Activated gamma-delta T cell (primary cell): ENCODE data around the gene CRPPA.
"Not testable (repeated sequence)": the region's sequence is repeated elsewhere in the genome, so short reads cannot be mapped to it uniquely, and the experiment has no call there.

Experiments used
- DNase-seq: peaks from one replicate; lab custom pipeline; 2025; lab: John Stamatoyannopoulos, UW
- total RNA-seq, 2 donors: gene quantifications; one replicate each; lab custom pipeline; 2026; lab: John Stamatoyannopoulos, UW

Gene CRPPA
- total RNA-seq = 1.3 to 1.7 reads per million in 2 donors

DNA sequence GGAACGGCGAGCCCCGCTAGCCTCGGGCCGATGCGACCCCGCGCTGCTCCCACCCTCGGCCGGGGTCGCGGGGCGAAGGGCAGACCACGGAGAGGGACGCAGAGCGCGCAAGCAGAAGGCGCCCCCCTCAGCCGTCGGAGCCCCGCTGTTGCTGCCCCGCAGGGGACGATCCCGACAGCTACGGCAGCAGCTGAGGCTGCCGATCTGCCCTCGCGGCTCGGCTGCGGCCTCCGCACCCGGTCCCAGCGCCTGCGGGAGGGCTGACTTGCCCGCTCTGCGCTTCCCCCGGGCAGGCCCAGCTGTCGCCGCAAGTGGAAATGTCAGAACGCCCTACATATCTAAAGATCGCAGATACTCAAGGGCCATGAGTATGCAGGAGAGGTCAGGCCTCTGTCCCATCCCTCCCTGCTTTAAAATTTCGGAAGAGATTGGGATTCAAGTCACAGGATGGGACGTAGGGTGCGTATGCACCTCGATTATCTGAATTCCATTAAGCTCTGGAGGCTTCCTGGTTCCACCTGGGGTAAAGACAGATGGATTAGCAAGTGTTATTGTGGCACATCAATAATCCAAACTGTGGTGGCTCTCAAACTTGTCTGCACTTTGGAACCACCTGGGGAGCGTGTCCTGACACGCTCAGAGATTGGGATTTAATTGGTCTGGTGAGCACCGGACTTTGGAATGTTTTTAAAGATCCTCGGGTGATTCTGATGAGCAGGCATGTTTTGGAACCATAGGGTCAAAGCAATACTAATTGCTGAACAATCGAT, at the start of gene CRPPA:
Gene CRPPA, minus strand, starts transcription at position 206 of the 770 bp plus-strand sequence. CDS start 216 bp downstream, outside the sequence.
- peak; percentile 25 for DNase-seq

DNA sequence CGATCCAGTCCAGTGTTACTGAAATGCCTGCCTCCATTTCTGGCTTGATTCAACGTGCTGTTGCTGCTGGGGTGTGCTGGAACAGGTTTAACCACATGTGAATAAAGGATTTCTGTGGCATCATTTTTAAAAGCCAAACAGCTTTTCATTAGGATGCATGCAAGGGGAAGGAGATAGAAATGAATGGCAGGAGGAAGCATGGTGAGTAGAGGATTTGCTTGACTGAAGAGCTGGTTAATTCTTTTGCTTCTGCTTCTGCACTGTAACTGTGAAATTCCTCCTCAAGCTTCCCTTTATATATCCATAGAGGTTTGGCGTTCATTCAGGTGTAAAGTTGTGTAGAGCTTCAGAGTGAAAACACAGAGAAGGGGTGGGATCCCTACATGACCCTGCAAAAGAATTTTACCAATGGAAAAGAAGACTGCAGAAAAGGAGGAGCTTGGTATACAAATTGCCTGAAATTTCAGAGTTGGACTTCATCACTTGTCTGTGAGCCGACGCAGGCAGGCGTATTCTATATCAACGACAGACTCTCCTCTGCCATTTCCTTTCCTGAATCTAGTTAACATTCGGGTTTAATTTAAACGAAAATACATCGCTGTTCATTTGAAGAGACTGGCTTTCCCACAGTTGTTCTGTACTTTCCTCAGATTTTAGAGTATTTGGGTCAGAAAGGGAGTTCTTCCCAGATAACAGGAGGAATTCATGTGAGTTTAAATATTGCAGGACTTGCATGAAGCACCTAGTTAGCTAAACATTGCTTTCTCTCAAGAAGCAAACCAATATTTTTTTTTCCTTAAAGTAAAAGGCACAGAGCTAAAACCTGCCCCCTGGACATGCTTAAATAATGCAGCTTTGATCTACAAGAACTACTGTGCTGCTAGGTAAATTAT, 44.4 kb upstream of the CRPPA start, which contains the start of gene SOSTDC1:
Gene SOSTDC1, minus strand, starts transcription at position 270 of the 893 bp plus-strand sequence. Its CDS starts 70 bp downstream, at position 200.
- no peak for DNase-seq

DNA sequence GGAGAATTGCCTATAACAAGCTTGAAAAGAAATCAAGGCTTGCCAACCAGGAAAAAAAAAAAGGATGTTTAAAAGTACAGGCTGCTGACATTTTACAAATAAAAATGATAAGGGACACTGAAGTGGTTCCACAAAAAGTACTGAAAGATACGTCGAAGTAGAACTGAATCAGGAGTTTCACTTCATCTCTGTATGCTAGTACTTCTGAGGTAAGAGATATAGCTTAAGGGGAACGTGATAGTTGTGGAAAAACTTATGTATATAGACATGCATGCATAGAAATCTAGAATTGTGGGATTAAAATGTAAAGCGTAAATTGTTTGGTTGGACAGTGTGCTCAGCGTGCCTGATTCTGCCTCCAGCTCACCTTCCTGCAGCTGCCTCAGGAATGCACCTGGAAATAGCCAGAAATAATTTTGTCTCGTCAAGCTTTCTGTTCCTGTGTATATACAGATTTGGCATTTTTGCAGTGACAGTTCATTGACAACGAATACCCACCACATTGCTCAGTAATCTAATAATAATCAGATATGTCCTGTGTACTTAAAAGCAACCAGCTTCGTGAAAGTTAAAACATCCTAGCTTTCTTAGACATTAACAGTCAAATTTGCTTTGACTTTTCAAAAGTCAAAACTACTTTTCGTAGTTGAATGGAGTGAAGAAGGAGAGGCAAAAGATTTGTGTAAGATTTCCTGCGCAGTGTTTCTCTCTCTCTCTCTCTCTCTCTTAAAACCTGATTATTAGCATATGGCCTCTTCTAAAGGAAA, 42.8 kb upstream of the CRPPA start:
- no peak for DNase-seq

DNA sequence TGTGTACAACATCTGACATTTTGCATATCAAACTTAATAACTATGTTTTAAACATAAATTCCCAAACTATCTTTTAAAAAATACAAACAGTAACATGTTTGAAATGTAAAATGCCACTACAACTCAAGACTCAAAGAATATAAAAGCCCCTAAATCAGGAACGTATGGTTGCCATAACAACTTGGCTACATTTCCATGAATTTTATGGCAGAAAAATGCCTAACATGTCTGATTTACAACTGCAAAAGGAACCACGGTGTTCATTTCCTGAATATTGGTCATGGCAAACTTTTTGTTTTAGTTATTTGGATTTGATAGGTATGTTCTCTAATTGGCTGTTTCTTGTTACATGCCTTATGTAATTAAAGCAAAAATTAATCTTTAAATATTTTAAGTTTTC, 42.2 kb upstream of the CRPPA start:
- DNase-seq = no peak

DNA sequence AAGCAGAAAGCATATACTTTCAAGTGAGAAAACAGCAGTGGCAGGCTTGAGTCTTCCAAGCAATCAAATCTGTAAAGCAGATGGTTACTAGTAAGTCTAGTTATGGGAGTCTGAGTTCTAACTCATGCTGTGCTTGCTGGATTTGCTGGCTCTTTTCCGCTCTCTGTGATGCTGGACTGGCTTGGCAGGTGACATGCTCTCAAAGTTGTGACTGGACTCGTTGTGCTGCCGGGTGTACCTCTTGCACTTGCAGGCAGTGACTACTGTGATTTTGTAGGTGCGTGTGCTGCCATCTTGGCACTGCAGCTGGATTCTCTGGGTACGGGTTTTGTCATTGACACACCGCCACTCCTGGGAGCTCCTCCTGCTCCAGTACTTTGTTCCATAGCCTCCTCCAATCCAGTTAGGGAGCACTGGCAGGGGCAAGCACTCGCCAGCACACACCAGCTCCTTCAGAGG, 41.1 kb upstream of the CRPPA start:
- DNase-seq = no peak

DNA sequence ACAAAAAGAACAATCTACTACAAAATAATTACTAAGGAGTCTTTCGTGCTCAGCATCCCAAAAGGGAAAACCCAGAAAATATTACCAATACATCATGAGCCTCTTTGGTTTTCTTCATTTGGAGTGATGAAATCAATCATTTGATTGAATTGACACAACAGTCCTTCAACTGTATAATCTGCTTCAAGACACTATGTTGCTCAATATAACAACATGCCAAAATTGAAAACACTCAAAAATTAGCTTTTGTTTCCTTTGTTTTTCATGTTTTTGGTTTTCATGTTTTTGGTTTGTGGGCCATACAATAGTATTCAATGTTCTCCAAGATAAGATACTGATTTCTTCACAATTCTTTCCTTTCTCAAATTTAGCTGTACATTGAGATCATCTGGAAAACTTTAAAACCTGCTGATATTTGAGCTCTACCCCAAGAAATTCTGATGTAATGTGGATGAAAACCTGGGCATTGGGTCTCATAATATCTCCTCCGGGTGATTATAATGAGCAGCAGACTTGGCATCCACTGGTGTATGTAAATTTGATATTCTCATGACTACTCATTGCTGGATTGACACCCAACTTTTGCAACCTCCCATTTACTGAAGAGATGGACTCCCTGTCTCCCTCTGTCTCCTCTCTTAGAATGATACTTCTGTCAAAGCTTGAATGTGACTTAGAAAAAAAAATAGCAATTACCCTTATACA, 39.6 kb upstream of the CRPPA start:
- no peak for DNase-seq

DNA sequence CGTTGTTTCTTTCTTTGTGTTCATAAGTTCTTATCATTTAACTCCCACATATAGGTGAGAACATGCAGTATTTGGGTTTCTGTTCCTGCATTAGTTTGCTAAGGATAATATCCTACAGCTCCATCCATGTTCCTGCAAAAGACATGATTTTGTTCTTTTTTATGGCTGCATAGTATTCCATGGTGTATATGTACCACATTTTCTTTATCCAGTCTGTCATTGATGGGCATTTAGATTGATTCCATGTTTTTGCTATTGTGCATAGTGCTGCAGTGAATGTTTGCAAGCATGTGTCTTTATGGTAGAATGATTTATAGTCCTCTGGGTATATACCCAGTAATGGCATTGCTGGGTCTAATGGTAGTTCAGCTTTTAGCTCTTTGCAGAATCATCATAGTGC, 35.0 kb upstream of the CRPPA start:
- not testable (repeated sequence) for DNase-seq

DNA sequence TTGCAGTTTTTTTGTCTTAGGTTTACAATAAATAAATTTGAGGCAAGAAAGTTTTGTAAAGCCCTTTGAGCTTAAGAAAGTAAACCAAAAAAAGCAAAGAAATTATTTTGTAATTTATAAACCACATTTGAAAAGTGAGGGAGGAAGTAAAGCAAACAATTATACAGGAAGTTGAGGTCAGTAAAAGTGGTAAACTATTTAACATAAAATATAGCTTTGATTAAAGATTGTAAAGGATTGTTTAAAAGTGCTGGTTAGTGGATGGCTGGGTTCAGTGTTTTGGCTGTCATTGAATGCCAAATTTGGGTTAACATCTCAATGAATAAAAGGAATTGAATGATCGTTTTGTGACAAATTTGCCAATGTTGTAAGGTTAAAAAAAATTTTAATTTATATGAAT, 34.3 kb upstream of the CRPPA start:
- DNase-seq = no peak

DNA sequence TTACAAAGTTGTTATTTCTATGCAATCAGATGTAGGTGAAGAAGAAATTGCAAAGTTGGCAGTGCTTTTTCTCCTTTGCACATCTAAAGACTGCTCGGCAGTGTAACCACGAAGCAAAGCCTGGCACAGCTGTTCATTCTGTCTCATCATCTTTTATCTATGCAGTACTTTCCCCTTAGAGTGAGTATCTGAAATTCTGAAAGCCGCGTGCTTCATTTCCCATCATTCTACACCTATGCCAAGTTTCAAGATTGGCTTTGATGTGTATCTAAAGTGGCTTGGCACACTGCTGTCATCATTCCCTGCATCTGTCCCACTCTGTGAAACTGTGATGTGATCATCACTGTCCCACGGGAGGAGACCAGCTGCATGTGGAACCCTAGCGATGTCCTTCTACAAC, 29.0 kb upstream of the CRPPA start:
- DNase-seq = no peak

DNA sequence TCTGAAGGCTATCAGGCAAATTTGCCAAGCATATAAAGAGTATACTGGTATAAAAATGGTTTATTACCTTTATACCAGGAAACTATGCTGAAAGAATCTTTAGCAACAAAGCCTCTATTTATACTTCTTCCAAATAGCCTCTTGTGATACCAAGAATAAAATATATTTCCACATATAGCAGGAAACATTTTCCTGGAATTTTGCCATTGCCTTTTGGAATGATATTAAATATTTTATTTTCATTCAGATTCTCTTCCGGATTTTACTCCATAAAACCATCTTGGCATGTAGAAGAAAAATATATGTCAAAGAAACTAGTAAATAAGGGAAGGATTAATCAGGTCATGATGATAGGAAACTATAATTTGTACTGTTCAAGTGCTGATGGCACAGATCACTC, 26.5 kb upstream of the CRPPA start:
- no peak for DNase-seq

DNA sequence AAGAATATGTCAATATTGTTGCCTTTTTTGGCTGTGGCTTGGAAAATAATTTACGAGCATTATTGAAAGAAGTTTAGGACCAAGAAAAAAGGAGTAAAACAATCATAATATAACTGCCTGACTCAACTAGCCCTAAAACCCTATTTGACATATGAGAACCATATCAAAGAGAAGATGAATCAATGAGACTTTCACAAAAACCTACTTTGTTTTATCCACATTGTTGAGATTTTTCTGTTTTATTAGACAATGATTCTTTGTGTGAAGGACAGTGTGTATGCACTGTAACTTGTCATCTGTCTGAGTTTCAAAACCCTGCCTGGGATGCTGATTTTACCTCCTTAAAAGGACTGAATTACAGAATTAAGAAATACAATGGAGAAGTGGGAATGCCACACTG, 25.2 kb upstream of the CRPPA start:
- no peak for DNase-seq

DNA sequence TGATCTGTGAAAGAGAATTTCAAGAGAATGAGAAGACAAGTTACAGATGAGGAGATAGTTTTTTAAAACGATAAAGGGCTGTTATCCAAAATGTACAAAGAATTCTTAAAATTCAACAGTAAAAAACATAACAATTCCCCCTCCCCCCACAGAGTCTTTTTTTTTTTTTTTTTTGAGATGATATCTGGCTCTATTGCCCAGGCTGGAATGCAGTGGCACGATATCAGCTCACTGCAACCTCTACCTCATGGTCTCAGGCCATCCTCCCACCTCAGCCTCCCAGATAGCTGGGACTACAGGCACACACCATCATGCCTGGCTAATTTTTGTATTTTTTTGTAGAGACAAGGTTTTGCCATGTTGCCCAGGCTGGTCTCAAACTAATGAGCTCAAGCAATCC, 22.5 kb upstream of the CRPPA start:
- DNase-seq = not testable (repeated sequence)

DNA sequence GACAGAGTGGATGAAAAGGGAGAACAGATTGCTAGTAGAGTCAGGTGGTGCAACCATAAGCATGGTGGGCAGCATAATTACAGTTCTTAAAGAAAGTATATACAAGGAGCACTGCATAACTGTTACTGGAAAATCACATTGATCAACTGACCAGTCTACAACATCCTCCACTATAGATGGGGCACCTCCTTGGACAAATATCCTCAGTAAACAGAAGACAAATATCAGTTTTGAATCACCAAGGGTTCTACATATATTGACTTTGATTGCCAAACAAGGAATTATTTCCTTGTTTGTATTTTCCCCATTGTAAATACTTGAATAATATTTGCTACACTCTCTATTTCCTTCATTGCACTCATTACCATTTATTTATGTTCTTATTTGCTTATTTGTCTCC, 17.6 kb upstream of the CRPPA start:
- no peak for DNase-seq

DNA sequence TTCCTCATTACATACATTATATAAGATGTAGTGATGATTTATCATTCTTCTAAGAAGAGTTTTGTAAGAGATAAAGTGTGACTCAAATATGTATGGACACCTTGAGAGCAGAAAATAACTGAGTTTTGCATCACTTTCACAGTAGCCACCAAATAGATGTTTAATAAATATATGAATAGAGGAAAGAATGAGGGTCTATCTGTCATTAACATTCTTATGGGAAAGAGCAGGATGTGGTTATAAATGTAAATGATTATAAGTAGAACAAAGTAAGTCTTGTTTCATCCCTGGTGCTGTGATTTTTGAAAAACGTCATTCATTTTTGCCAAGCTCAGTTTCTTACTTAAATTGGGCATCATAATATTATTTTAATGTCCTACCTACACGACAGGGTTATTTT, 15.0 kb upstream of the CRPPA start:
- DNase-seq = no peak

DNA sequence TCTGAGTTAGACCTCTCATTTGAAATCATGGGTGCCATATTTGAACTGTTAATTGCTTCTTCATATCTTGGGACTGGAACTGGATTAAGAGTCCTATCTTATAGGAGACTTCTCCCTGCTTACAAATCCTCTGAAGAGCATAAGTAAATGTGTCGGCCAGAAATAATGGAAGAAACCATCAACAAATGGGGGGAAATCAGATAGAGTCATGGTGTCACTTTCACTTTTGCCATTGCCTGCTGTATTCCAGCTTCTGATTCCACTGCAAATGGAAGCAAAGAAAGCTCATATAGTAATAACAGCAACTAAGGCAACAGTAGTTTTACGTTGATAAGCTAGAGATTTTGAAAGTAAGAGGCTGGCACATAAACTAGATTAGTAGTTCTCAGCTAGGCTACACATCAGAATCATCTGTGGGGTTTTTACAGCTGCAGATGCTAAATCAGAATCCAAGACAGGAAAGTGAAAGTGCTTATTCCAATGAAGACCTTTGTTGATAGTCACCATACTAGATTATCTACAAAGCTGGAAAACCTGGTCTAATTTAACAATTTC, 12.3 kb upstream of the CRPPA start:
- DNase-seq = no peak

DNA sequence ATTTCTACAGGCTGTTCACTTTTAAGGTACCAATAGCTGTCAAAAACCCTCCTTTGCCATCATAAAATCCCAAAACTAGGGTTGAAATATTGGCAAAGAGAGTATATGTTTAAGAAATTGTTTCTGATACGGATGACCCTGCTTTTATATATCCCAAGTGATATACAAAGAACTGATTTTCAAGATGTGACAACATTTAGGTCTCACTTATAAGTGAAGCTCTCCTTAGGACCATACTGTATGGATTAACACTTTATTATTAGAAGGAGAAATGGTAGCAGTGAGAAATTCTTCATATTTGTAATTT, 11.0 kb upstream of the CRPPA start:
- no peak for DNase-seq

DNA sequence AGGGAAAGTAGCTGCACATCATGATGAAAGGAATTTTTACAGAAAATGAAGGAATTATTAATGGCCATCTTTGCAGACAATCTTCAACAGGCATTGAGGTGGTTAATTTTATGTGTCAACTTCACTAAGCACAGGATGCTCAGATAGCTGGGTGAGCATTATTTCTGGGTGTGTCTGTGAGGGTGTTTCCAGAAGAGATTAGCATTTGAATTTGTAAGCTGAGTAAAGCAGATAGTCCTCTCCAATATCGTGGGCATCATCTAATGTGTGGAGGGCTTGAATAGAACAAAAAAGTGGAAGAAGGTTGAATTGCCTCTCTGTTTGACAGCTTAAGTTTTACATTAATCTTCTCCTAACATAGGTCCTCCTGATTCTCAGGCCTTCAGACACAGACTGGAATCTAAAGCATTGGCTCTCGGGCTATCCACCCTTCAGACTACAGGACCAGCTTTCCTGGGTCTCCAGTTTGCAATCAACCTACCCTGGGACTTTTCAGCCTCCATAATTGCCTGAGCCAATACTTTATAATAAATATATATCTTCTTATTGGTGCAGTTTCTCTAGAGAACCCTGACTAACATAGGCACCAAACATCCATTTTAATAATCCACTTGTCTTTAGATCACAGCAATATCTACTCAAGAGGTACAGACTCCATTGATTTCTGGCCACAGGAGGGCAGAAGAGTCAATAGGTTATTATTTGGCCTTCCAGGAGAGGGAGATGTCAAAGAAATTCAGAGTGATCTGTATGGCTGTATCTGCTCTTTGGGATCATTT, 10.5 kb upstream of the CRPPA start:
- no peak for DNase-seq

DNA sequence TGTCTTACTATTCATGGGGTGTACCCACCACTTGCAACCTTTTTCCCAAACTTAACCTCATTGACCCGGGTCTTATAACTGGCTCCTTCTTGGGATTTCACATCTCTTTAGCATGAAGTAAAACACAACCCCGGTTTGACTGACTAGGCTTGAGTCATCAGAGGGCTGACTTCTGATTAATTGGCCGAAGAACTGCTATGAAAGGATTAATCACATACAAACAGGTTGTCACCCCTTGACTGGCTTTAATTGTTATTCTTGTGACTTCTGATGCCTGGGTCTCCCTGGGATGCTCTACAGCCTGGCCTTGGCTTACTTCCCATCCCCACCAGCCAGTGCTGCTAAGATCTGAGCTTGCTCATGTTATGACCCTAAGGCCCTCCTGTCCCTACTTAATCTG, 8.8 kb upstream of the CRPPA start:
- DNase-seq = no peak

DNA sequence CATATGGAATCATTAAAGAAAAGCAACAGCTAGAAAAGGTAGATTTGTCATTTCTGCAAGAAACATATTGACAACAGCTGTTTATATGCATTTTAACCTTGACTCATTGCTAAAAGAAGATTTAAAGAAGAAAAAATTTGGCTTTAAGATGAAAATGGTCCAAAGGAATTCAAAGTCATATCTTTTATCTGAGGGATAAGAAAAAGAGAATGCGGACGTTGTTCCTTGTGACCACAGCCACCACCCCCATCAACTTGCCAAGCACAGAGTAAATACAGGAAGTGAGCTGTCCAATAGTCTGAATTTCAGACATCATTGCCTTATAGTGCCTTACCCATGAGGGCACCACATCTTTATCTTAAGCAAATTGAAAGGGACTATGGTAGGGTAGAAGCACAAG, 7.3 kb upstream of the CRPPA start:
- DNase-seq = no peak

DNA sequence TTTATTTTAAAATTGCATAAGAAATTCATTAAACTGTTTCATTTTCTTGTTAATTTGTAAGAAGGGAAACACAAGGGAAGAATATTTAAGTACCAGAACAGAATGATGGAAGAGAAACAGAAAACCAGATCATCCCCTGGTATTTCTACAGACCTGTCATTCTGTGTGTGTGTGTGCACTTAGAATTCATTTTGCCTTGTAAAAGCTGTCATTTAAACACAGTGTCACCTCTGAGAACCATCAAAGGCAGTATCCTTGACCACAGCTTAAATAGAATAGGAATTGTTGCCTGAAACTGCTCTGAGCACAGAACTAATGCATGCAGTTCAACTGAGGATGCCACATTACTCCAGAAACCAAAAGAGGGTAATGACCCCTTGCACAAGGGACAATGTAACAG, 6.8 kb upstream of the CRPPA start:
- DNase-seq = no peak

DNA sequence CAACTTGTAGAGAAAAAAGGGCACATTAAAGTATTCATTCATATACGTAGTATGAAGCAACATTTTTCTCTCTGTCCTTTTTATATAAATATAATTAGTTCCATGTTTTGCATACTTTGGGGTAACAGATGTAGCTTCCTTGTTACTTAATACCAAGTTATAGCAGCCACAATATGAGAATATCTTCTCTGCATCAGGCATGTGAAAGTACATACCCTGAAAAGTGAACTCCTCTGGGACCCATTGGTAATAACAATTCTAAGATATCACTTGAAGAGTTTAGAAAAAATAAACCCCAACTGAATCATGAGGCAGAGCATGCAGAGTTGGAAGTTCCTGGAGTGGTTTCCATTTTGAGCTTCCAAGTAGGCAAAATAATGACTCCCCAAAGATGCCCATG, 2.4 kb upstream of the CRPPA start:
- DNase-seq = no peak
